GM12864 (cell line): ENCODE measurements around the gene SOD2.
"Not testable (repeated sequence)": the region's sequence is repeated elsewhere in the genome, so short reads cannot be mapped to it uniquely, and the experiment has no call there.

Experiments used
- DNase-seq: peaks from one replicate; pipeline ENCODE4 v3.0.0-alpha.2; 2011; ENCODE audit warnings: low read depth
- H3K4me3 ChIP-seq: 2 replicates; pipeline ENCODE4 v1.5.1; 2011; ENCODE audit warnings: mild to moderate bottlenecking, low read depth, low read length, control low read depth
- CTCF ChIP-seq: IDR thresholded peaks from 2 replicates; pipeline ENCODE4 v1.5.1; 2011; ENCODE audit warnings: low read depth, mild to moderate bottlenecking, moderate library complexity, low read length, control low read depth, inconsistent platforms; ENCODE audit errors: missing control alignments

SOD2 gene

GRCh38 chr6:159722655-159723054 lies 29.6 kb upstream of the SOD2 start:
- TF ChIP-seq CTCF: no peak
- no peak for DNase-seq
- no peak overlapping the region for H3K4me3 ChIP-seq

GRCh38 chr6:159721981-159722380 lies 28.9 kb upstream of the SOD2 start:
- H3K4me3 ChIP-seq, DNase-seq: not testable (repeated sequence)

GRCh38 chr6:159720708-159721107 lies 27.7 kb upstream of the SOD2 start:
- peak; percentile 32 for TF ChIP-seq CTCF
- no peak overlapping the region for H3K4me3 ChIP-seq
- DNase-seq: no peak

- H3K4me3 ChIP-seq: no peak overlapping the region
- DNase-seq: no peak
- TF ChIP-seq CTCF: no peak
Observed at GRCh38 chr6:159719287-159719686, 26.2 kb upstream of the SOD2 start.

- TF ChIP-seq CTCF: no peak
- H3K4me3 ChIP-seq: no peak overlapping the region
- no peak for DNase-seq
Observed at GRCh38 chr6:159718634-159719033, 25.6 kb upstream of the SOD2 start.

GRCh38 chr6:159716247-159717096 lies 23.4 kb upstream of the SOD2 start:
- H3K4me3 ChIP-seq: no peak overlapping the region
- no peak for DNase-seq
- no peak for TF ChIP-seq CTCF

GRCh38 chr6:159715605-159716004 lies 22.6 kb upstream of the SOD2 start:
- no peak for DNase-seq
- no peak overlapping the region for H3K4me3 ChIP-seq
- TF ChIP-seq CTCF: no peak
